Lower leg skin (tissue), 4 donors: ENCODE measurements around the gene SLC25A44. TPM values are rescaled to one million over a fixed set of nuclear protein-coding genes. Genes with fewer than 3 reads are reported as not detected.

ENCODE experiments used
- DNase-seq, 2 donors: peaks; one replicate each; pipeline ENCODE4 v3.0.0-alpha.2; 2019; ENCODE audit warnings: low spot score in 2 of 2
- H3K4me3 ChIP-seq: fragments of 200-600 bp; sonication (generic); 2 replicates; pipeline ENCODE4 v1.5.1; 2017; ENCODE audit warnings: mild to moderate bottlenecking, low read depth; ENCODE audit not compliant: poor library complexity, severe bottlenecking
- CTCF ChIP-seq, 3 donors: fragments of 450-650 bp; IDR thresholded peaks; one replicate each; pipeline ENCODE4 v1.5.1; 2016; ENCODE audit warnings: antibody characterized with exemption in 3 of 3, mild to moderate bottlenecking in 3 of 3, moderate library complexity in 2 of 3
- POLR2A ChIP-seq, 2 donors: fragments of 450-650 bp; IDR thresholded peaks; one replicate each; pipeline ENCODE4 v1.6.1; 2016 to 2017; ENCODE audit warnings: antibody characterized with exemption in 2 of 2, mild to moderate bottlenecking in 1 of 2, moderate library complexity in 1 of 2
- WGBS, 2 donors: methylation state at CpG; one replicate each; pipeline ENCODE4 v1.1.5; 2018; 5-methylcytosine and 5-hydroxymethylcytosine counted together
- intact Hi-C: fragments of 100-400 bp; cut with DNase I; formaldehyde crosslinking; loops from one replicate; pipeline ENCODE4 v1.15.0; 2023; ENCODE audit warnings: low total_unique reads
- total RNA-seq, 4 donors: library from RNA; depleted of rRNA; stranded (reverse); fragments of >200 nt; gene quantifications; one replicate each; pipeline ENCODE4 v1.1.0, GENCODE V29; 2016

SLC25A44 gene
- total RNA-seq, 4 donors from 2014 or later: 11.3 to 15.3 (median 13.3) TPM

- intact Hi-C loops: loop anchor here (5.0 kb wide), 1 partner anchor 74 kb away; no protein-coding TSS in a partner anchor
- H3K4me3 ChIP-seq: no peak overlapping the region
- no peak for DNase-seq
- no peak for TF ChIP-seq CTCF (IDR thresholded peaks at IDR 0.05)
- no peak for TF ChIP-seq POLR2A (IDR thresholded peaks at IDR 0.05)
- WGBS, 2 donors: 51 to 66% methylated on average over 6 of the region's 6 CpGs
Observed at GRCh38 chr1:156148216-156148615, 45.7 kb upstream of the SLC25A44 start.

GRCh38 chr1:156149374-156150332 is 44.3 kb upstream of the SLC25A44 start:
- no peak for DNase-seq
- WGBS, 2 donors: 29 to 37% methylated on average over 20 of the region's 20 CpGs
- no peak for TF ChIP-seq CTCF (IDR thresholded peaks at IDR 0.05)
- no peak for TF ChIP-seq POLR2A (IDR thresholded peaks at IDR 0.05)

GRCh38 chr1:156150333-156151011 is 43.4 kb upstream of the SLC25A44 start:
- intact Hi-C loops: loop anchor here (10.0 kb wide), 1 partner anchor 54 kb away; no protein-coding TSS in a partner anchor
- H3K4me3 ChIP-seq: no peak overlapping the region
- DNase-seq: no peak
- WGBS, 2 donors: 49 to 57% methylated on average over 9 to 10 of the region's 10 CpGs
- TF ChIP-seq POLR2A (IDR thresholded peaks at IDR 0.05) (no peak), CTCF (IDR thresholded peaks at IDR 0.05) (no peak)

More at GRCh38 chr1:156149374-156150332, 44.3 kb upstream of the SLC25A44 start:
- no peak overlapping the region for H3K4me3 ChIP-seq
- intact Hi-C loops: loop anchor here (5.0 to 10.0 kb wide), 2 partner anchors 55 to 73 kb away; no protein-coding TSS in a partner anchor

GRCh38 chr1:156151093-156151688 is 42.7 kb upstream of the SLC25A44 start:
- H3K4me3 ChIP-seq: no peak overlapping the region
- WGBS, 2 donors: 40 to 44% methylated on average over 6 of the region's 6 CpGs
- DNase-seq: no peak
- TF ChIP-seq POLR2A (IDR thresholded peaks at IDR 0.05): no peak
- no peak for TF ChIP-seq CTCF (IDR thresholded peaks at IDR 0.05)
- intact Hi-C loops: loop anchor here (10.0 kb wide), 1 partner anchor 54 kb away; no protein-coding TSS in a partner anchor

GRCh38 chr1:156152628-156153027 is 41.3 kb upstream of the SLC25A44 start:
- no peak for DNase-seq
- 24 to 35% methylated on average over 4 to 5 of the region's 5 CpGs for WGBS, 2 donors
- H3K4me3 ChIP-seq: no peak overlapping the region
- intact Hi-C loops: loop anchor here (10.0 kb wide), 1 partner anchor 52 kb away; no protein-coding TSS in a partner anchor
- TF ChIP-seq CTCF (IDR thresholded peaks at IDR 0.05) (no peak), POLR2A (IDR thresholded peaks at IDR 0.05) (no peak)
